Heart right ventricle (tissue), 16 donors: ENCODE data around the gene ANO2. TPM values are rescaled to one million over a fixed set of nuclear protein-coding genes. Genes with fewer than 3 reads are reported as not detected.
A peak's percentile ranks its signal among the peaks of the same experiment; 100 is the strongest.

ENCODE experiments used
- ATAC-seq, 8 donors: fragments of 200-7000 bp; cut with Tn5 transposase; one replicate each; pipeline ENCODE4 v1.9.1; 2020; ENCODE audit warnings: mild to moderate bottlenecking in 8 of 8, moderate library complexity in 8 of 8, moderate number of reproducible peaks in 1 of 8
- DNase-seq, 2 donors: peaks; one replicate each; pipeline ENCODE4 v3.0.0-alpha.2; 2020
- H3K27ac ChIP-seq, 10 donors: fragments of 200-600 bp; sonication (generic) in 2 of 10; one replicate each; pipeline versions ENCODE4 v1.5.0 to v1.8.0; 2020 to 2022; ENCODE audit warnings: mild to moderate bottlenecking in 3 of 10
- H3K27me3 ChIP-seq, 7 donors: fragments of 200-600 bp; one replicate each; pipeline ENCODE4 v1.8.0; 2021 to 2022; ENCODE audit warnings: mild to moderate bottlenecking in 2 of 7
- H3K36me3 ChIP-seq, 9 donors: fragments of 200-600 bp; sonication (generic) in 1 of 9; one replicate each; pipeline versions ENCODE4 v1.5.0 to v1.8.0; 2020 to 2022; ENCODE audit warnings: mild to moderate bottlenecking in 2 of 9
- H3K4me1 ChIP-seq, 9 donors: fragments of 200-600 bp; sonication (generic) in 1 of 9; one replicate each; pipeline versions ENCODE4 v1.5.0 to v1.8.0; 2020 to 2022; ENCODE audit warnings: mild to moderate bottlenecking in 4 of 9
- H3K4me3 ChIP-seq, 10 donors: fragments of 200-600 bp; sonication (generic) in 2 of 10; one replicate each; pipeline versions ENCODE4 v1.5.0 to v1.8.0; 2020 to 2022; ENCODE audit warnings: mild to moderate bottlenecking in 7 of 10, moderate library complexity in 2 of 10
- H3K9me3 ChIP-seq, 11 donors: fragments of 200-600 bp in 10 of 11; sonication (generic) in 2 of 11; one replicate each; pipeline versions ENCODE4 v1.5.0 to v1.8.0; 2013 to 2022; ENCODE audit warnings: mild to moderate bottlenecking in 2 of 11, control low read depth in 1 of 11, moderate library complexity in 1 of 11
- CTCF ChIP-seq, 9 donors: fragments of 200-600 bp; sonication (generic) in 2 of 9; IDR thresholded peaks; one replicate each; pipeline versions ENCODE4 v1.5.0 to v1.8.0; 2021 to 2022; ENCODE audit warnings: antibody characterized with exemption in 9 of 9, mild to moderate bottlenecking in 5 of 9, moderate library complexity in 1 of 9
- WGBS, 2 donors: extraction: QIAGEN DNeasy Blood & Tissue Kit; methylation state at CpG; one replicate each; pipeline ENCODE4 v1.1.7; 2013; ENCODE audit warnings: inconsistent platforms in 1 of 2; 5-methylcytosine and 5-hydroxymethylcytosine counted together
- intact Hi-C, 10 donors: fragments of 100-400 bp; cut with DNase I; formaldehyde crosslinking; loops; one replicate each; pipeline versions ENCODE4 v1.11.1 to v1.14.2; 2022
- polyA plus RNA-seq, 2 donors: library from polyadenylated mRNA; stranded (reverse); fragments of 200-250 nt; gene quantifications; one replicate each; pipeline ENCODE4 v1.2.3, GENCODE V29; 2013
- total RNA-seq, 10 donors: library from RNA; stranded (reverse); fragmentation: NEBNext Ultra II Directional in 3 of 10; extraction: Animal tissue kit (Norgen Biotek cat#: 25700) in 3 of 10; gene quantifications; one replicate each; pipeline versions ENCODE4 v1.2.1 to v1.2.4, GENCODE V29; 2021 to 2023
- donor health status: Arrhythmogenic right ventricular cardiomyopathy.
- donor health status: ischemic (EF 13 %, LVEDD 7.1; RV severe dilation, severe dysfunction).
- donor health status: healthy with polysubstance abuse.
- donor health status: DM: no; HTN: yes; CAD: no.
- donor health status: DM: no; HTN: no; CAD: no.
- donor health status: ischemic (EF 25% LVEDD 6.9; RV normal size, moderate dysfunction).
- donor health status: ischemic (EF 25% LVEDD 5.7; RV mildly dilated, moderate dysfunction).
- donor health status: healthy.
- donor health status: DM: yes; HTN: yes; CAD: no.
- donor health status: Ischemic cardiomyopathy.
- donor health status: ischemic (EF 35%, LVEDD 5.7; RV mildly dilated, moderate dysfunction).
- donor health status: nonischemic (EF 11% LVEDD 7.7; RV severe dilation, severe dysfunction).
- donor health status: DM: yes; HTN: yes; CAD: no.
- donor health status: PGD.
- donor health status: ischemic (EF 29% LVEDD 5.4; RV normal size, mild dysfunction).
- donor health status: nonischemic (EF 23%, LVEDD 6.1; RV moderate dilation, normal function).

ANO2 gene
- total and polyA plus RNA-seq, 12 donors: 4.0 to 15.2 (median 12.0) TPM

- H3K36me3 ChIP-seq: peaks cover 0 to 16% (median 0%) of the 10 kb centered on the region in 9 donors
- intact Hi-C loops: no loop called here
- TF ChIP-seq CTCF (IDR thresholded peaks at IDR 0.05): no peak
- H3K9me3 ChIP-seq: no peaks in the 10 kb centered on the region
- ATAC-seq (no peak), DNase-seq (no peak)
- 89 to 91% methylated on average over 6 of the region's 6 CpGs for WGBS, 2 donors
- H3K27ac ChIP-seq: no peak overlapping the region
- H3K27me3 ChIP-seq: no peaks in the 10 kb centered on the region
- H3K4me1 ChIP-seq: peaks cover 0 to 35% (median 12%) of the 10 kb centered on the region in 9 donors
- no peak overlapping the region for H3K4me3 ChIP-seq
Measured at GRCh38 chr12:5588591-5588990, 356.5 kb downstream of the ANO2 start.

- no peak for TF ChIP-seq CTCF (IDR thresholded peaks at IDR 0.05)
- Histone ChIP-seq H3K27me3 (no peaks in the 10 kb centered on the region), H3K27ac (peak overlapping the region in 1 of 10 donors; percentile 56), H3K4me3 (no peak overlapping the region), H3K36me3 (peaks cover 0 to 16% (median 0%) of the 10 kb centered on the region in 9 donors), H3K4me1 (peaks cover 0 to 38% (median 13%) of the 10 kb centered on the region in 9 donors), H3K9me3 (no peaks in the 10 kb centered on the region)
- DNase-seq (no peak), ATAC-seq (no peak)
- 74 to 83% methylated on average over 7 of the region's 7 CpGs for WGBS, 2 donors
- intact Hi-C loops: no loop called here
Measured at GRCh38 chr12:5588176-5588575, 356.9 kb downstream of the ANO2 start.

GRCh38 chr12:5587711-5588121 is 357.3 kb downstream of the ANO2 start:
- peak overlapping the region in 3 of 10 donors; percentile 37 to 86 (median 56) for H3K27ac ChIP-seq

GRCh38 chr12:5586201-5586600 is 358.9 kb downstream of the ANO2 start:
- H3K36me3 ChIP-seq: peaks cover 0 to 7% (median 0%) of the 10 kb centered on the region in 9 donors
- WGBS, 2 donors: 72 to 79% methylated on average over 4 of the region's 4 CpGs
- no peaks in the 10 kb centered on the region for H3K27me3 ChIP-seq
- intact Hi-C loops: no loop called here
- H3K4me3 ChIP-seq: no peak overlapping the region
- peak in 5 of 8 donors; percentile 50 to 72 (median 65) for ATAC-seq
- no peaks in the 10 kb centered on the region for H3K9me3 ChIP-seq
- no peak for DNase-seq
- no peak for TF ChIP-seq CTCF (IDR thresholded peaks at IDR 0.05)
- peaks cover 4 to 56% (median 32%) of the 10 kb centered on the region in 9 donors for H3K4me1 ChIP-seq
- H3K27ac ChIP-seq: peak overlapping the region in 9 of 10 donors; percentile 33 to 86 (median 58)

More at GRCh38 chr12:5587711-5588121, 357.3 kb downstream of the ANO2 start:
- ATAC-seq: no peak
- Histone ChIP-seq H3K9me3 (no peaks in the 10 kb centered on the region), H3K4me3 (no peak overlapping the region), H3K36me3 (peaks cover 0 to 16% (median 0%) of the 10 kb centered on the region in 9 donors), H3K27me3 (no peaks in the 10 kb centered on the region), H3K4me1 (peaks cover 3 to 42% (median 17%) of the 10 kb centered on the region in 9 donors)
- 63 to 65% methylated on average over 5 of the region's 5 CpGs for WGBS, 2 donors
- no peak for DNase-seq
- intact Hi-C loops: no loop called here
- no peak for TF ChIP-seq CTCF (IDR thresholded peaks at IDR 0.05)
